Thoracic aorta (tissue), 2 donors: ENCODE data around the gene FRYL. TPM values are rescaled to one million over a fixed set of nuclear protein-coding genes. Genes with fewer than 3 reads are reported as not detected.
"Not testable (repeated sequence)": the region's sequence is repeated elsewhere in the genome, so short reads cannot be mapped to it uniquely, and the experiment has no call there.

ENCODE experiments used
- ATAC-seq: fragments of 150-250 bp; one replicate; pipeline ENCODE4 v1.8.0; 2017; ENCODE audit warnings: low read depth; ENCODE audit not compliant: insufficient number of reproducible peaks, low FRiP score
- DNase-seq: peaks from one replicate; pipeline ENCODE4 v3.0.0-alpha.2; 2020; ENCODE audit warnings: low spot score
- H3K27ac ChIP-seq, 2 donors: fragments of 200-600 bp; sonication (generic); 1 replicate in 1 of 2; 2 replicates in 1 of 2; pipeline ENCODE4 v1.5.1; 2016; ENCODE audit warnings: mild to moderate bottlenecking in 2 of 2, moderate library complexity in 2 of 2
- H3K27me3 ChIP-seq: fragments of 200-600 bp; sonication (generic); replicated peaks from 2 replicates; pipeline ENCODE4 v1.6.0; 2016; ENCODE audit warnings: mild to moderate bottlenecking; ENCODE audit not compliant: insufficient read depth
- H3K36me3 ChIP-seq: fragments of 200-600 bp; sonication (generic); one replicate; pipeline ENCODE4 v1.5.1; 2016
- H3K4me1 ChIP-seq, 2 donors: fragments of 200-600 bp; sonication (generic); 1 replicate in 1 of 2; 2 replicates in 1 of 2; pipeline versions ENCODE4 v1.5.1 to v1.6.0; 2016; ENCODE audit warnings: low read depth in 2 of 2, mild to moderate bottlenecking in 1 of 2; ENCODE audit not compliant: control insufficient read depth in 1 of 2
- H3K4me3 ChIP-seq: fragments of 200-600 bp; sonication (generic); 2 replicates; pipeline ENCODE4 v1.5.1; 2016; ENCODE audit warnings: mild to moderate bottlenecking
- H3K9me3 ChIP-seq: fragments of 200-600 bp; sonication (generic); 2 replicates; pipeline ENCODE4 v1.5.1; 2016
- total RNA-seq, 2 donors: library from RNA; depleted of rRNA; stranded (reverse); fragments of >200 nt; gene quantifications; one replicate each; pipeline versions ENCODE4 v1.1.0 to v1.2.3, GENCODE V29; 2016
- TF ChIP-seq, protein P1 (sequence below): fragments of 200-600 bp; sonication (generic); IDR thresholded peaks from one replicate; pipeline ENCODE4 v1.5.1; 2019; ENCODE audit warnings: antibody characterized with exemption

Gene FRYL
- total RNA-seq = 100 to 1,000 TPM; 108 to 155 TPM

DNA sequence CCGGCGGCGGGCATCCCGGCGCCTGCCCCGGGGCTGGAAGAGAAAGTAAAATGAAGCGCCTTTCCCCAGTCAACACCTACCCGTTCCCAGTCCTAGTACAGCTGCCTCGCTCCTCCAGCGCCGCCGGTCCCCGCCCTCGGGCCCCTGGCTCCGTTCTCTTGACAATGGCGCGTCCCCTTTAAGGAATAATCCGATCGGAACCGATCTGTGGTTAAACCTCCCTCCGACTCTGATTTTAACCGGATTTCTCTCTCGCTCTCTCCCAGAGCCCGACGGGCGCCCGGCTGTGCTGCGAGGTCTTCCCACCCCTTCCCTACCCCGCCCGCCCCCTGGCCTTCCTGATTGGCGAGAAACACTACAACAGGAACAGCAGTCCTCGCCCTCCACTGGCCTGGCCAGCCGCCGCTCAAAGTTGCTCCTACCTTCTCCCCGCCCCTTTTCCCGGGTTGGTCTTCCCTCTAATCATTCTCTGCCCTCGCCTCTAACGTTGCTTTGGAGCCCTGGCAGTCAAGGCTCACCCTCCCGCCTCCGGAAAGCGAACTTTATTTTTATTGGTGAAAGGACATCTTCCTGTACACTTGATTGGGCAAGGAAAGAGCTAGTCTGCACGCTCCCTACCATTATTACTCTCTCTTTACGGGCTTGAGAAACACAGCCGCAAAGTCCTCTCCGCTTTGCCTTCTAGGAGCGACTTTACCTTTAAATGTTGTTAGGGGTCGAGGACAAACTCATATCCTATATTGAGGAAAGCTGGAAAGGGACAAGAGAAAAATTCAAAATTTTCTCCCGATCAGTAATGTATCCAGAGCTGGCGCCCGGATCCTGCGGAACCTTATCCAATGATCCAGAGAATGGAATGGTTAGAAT, at the start of gene FRYL:
TSS of gene FRYL (minus strand) at position 282 of the 867 bp plus-strand sequence. CDS start 145,869 bp downstream, outside the sequence.
- peaks cover 19 to 39% of the 10 kb centered on the region in 2 donors for H3K4me1 ChIP-seq
- peak within 1 kb of the TSS; percentile 84 for H3K4me3 ChIP-seq

DNA sequence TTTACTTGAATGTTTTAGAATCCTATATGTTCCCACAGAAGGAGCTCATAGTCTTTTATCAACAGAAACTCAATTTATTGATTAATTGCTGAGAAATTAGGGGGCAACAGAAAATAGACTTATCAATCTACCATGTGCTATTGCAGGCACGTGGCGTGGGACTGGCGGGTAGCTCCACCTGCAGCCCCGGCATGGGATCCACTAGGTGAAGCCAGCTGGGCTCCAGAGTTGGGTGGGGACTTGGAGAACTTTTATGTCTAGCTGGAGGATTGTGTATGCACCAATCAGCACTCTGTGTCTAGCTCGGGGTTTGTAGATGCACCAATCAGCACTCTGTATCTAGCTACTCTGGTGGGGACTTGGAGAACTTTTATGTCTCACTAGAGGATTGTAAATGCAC, 47.5 kb upstream of the FRYL start:
- Histone ChIP-seq H3K27me3 (no peaks in the 10 kb centered on the region), H3K9me3 (no peaks in the 10 kb centered on the region), H3K36me3 (no peaks in the 10 kb centered on the region), H3K4me1 (peaks cover 5 to 9% of the 10 kb centered on the region in 2 donors), H3K4me3 (no peak overlapping the region), H3K27ac (no peak overlapping the region)
- DNase-seq (no peak), ATAC-seq (no peak)
- TF ChIP-seq, protein P1, sequence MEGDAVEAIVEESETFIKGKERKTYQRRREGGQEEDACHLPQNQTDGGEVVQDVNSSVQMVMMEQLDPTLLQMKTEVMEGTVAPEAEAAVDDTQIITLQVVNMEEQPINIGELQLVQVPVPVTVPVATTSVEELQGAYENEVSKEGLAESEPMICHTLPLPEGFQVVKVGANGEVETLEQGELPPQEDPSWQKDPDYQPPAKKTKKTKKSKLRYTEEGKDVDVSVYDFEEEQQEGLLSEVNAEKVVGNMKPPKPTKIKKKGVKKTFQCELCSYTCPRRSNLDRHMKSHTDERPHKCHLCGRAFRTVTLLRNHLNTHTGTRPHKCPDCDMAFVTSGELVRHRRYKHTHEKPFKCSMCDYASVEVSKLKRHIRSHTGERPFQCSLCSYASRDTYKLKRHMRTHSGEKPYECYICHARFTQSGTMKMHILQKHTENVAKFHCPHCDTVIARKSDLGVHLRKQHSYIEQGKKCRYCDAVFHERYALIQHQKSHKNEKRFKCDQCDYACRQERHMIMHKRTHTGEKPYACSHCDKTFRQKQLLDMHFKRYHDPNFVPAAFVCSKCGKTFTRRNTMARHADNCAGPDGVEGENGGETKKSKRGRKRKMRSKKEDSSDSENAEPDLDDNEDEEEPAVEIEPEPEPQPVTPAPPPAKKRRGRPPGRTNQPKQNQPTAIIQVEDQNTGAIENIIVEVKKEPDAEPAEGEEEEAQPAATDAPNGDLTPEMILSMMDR = no peak

More for the DNA sequence above, at the start of gene FRYL:
- ATAC-seq (peak; percentile 96), DNase-seq (peak; percentile 100)
- Histone ChIP-seq H3K9me3 (no peaks in the 10 kb centered on the region), H3K27me3 (no peaks in the 10 kb centered on the region), H3K36me3 (no peaks in the 10 kb centered on the region), H3K27ac (peak within 1 kb of the TSS; percentile 94 to 95)
- TF ChIP-seq, protein P1 = no peak

DNA sequence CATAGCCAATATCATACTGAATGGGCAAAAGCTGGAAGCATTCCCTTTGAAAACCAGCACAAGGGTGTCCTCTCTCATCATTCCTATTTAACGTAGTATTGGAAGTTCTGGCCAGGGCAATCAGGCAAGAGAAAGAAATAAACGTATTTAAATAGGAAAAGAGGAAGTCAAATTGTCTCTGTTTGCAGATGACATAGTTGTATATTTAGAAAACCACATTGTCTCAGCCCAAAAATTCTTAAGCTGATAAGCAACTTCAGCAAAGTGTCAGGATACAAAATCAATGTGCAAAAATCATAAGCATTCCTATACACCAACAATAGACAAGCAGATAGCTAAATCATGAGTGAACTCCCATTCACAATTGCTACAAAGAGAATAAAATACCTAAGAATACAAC, 41.4 kb upstream of the FRYL start:
- H3K4me3 ChIP-seq, H3K4me1 ChIP-seq, ATAC-seq, H3K27ac ChIP-seq, H3K9me3 ChIP-seq, DNase-seq, H3K36me3 ChIP-seq, H3K27me3 ChIP-seq: not testable (repeated sequence)

DNA sequence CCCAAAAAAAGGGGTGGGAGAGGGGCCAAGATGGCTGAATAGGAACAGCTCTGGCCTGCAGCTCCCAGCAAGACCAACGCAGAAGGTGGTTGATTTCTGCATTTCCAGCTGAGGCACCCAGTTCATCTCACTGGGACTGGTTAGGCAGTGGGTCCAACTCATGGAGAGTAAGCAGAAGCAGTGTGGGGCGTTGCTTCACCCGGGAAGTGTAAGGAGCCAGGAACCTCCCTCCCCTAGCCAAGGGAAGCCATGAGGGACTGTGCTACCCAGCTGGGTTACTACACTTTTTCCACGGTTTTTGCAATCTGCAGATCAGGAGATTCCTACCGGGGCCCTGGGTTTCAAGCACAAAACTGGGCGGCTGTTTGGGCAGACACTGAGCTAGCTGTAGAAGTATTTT, 36.9 kb upstream of the FRYL start:
- H3K27me3 ChIP-seq = no peaks in the 10 kb centered on the region
- H3K9me3 ChIP-seq = no peaks in the 10 kb centered on the region
- H3K36me3 ChIP-seq = no peaks in the 10 kb centered on the region
- TF ChIP-seq, protein P1 = no peak
- DNase-seq (no peak), ATAC-seq (no peak)
- no peaks in the 10 kb centered on the region for H3K4me1 ChIP-seq
- H3K4me3 ChIP-seq = no peak overlapping the region
- H3K27ac ChIP-seq = no peak overlapping the region

DNA sequence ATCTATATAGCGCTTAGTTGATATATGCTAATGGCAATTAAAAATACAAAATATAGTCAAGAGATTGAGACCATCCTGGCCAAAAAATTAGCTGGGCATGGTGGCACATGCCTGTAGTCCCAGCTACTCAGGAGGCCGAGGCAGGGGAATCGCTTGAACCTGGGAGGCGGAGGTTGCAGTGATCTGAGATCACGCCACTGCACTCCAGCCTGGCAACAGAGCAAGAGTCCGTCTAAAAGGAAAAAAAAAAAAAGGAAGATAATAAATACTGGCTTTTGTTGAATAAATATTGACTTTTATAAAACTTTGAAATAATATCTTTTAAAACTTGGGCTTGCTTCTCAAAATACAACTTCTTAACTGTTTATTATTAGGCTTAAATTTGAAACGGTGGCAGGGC, 36.2 kb upstream of the FRYL start:
- not testable (repeated sequence) for H3K9me3 ChIP-seq, H3K36me3 ChIP-seq, DNase-seq, H3K4me3 ChIP-seq, H3K27ac ChIP-seq, H3K4me1 ChIP-seq, ATAC-seq, H3K27me3 ChIP-seq

DNA sequence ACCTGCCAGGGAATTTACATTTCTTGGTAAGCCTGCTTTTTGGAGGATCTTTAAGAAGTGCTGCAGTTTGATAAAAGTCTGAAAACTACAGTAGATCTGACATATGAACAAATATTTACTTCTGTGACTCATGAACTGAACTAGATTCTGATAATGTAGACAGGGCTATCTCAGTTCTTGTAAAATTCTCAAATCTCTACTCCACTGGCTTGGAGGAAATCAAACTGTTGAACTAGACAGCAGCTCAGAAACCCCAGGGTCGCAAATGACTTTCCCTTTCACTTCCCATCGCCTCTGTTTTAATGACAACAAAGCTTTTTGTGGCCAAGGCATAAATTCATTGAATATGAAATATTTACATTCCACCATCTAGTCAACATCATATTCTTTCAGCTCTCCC, 35.4 kb upstream of the FRYL start:
- Histone ChIP-seq H3K4me1 (no peaks in the 10 kb centered on the region), H3K36me3 (no peaks in the 10 kb centered on the region), H3K27ac (no peak overlapping the region), H3K27me3 (no peaks in the 10 kb centered on the region), H3K9me3 (no peaks in the 10 kb centered on the region), H3K4me3 (no peak overlapping the region)
- TF ChIP-seq, protein P1 = no peak
- ATAC-seq (no peak), DNase-seq (no peak)
